Panc1 (cell line): Measurements from ENCODE around the gene SGPP2.

Source experiments
- POLR2AphosphoS5 ChIP-seq: IDR thresholded peaks from 2 replicates; pipeline ENCODE4 v1.6.1; 2012; ENCODE audit warnings: mild to moderate bottlenecking, low read depth, low read length, moderate library complexity
- REST ChIP-seq, 2 experiments: IDR thresholded peaks; 2 replicates each; pipeline ENCODE4 v1.6.1; 2011 to 2012; ENCODE audit warnings: low read depth in 2 of 2, control low read depth in 1 of 2, low read length in 1 of 2, mild to moderate bottlenecking in 1 of 2, moderate library complexity in 1 of 2; ENCODE audit not compliant: insufficient read depth in 1 of 2
- TF ChIP-seq, protein P1 (sequence below): fragments of 450-650 bp; IDR thresholded peaks from 2 replicates; pipeline ENCODE4 v1.5.1; 2017; ENCODE audit warnings: mild to moderate bottlenecking

GRCh38 chr2:222485367-222486211 is 61.2 kb downstream of the SGPP2 start:
- TF ChIP-seq, protein P1, sequence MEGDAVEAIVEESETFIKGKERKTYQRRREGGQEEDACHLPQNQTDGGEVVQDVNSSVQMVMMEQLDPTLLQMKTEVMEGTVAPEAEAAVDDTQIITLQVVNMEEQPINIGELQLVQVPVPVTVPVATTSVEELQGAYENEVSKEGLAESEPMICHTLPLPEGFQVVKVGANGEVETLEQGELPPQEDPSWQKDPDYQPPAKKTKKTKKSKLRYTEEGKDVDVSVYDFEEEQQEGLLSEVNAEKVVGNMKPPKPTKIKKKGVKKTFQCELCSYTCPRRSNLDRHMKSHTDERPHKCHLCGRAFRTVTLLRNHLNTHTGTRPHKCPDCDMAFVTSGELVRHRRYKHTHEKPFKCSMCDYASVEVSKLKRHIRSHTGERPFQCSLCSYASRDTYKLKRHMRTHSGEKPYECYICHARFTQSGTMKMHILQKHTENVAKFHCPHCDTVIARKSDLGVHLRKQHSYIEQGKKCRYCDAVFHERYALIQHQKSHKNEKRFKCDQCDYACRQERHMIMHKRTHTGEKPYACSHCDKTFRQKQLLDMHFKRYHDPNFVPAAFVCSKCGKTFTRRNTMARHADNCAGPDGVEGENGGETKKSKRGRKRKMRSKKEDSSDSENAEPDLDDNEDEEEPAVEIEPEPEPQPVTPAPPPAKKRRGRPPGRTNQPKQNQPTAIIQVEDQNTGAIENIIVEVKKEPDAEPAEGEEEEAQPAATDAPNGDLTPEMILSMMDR = no peak
- no peak for TF ChIP-seq REST (IDR thresholded peaks at IDR 0.05; ENCODE audit: insufficient read depth in 1 of 2, low read depth in 2 of 2, low read length in 1 of 2)
- no peak for TF ChIP-seq POLR2AphosphoS5
